ENCODE data around the gene KMT2C.
"Not testable (repeated sequence)": the region's sequence is repeated elsewhere in the genome, so short reads cannot be mapped to it uniquely, and the experiment has no call there.

DNA sequence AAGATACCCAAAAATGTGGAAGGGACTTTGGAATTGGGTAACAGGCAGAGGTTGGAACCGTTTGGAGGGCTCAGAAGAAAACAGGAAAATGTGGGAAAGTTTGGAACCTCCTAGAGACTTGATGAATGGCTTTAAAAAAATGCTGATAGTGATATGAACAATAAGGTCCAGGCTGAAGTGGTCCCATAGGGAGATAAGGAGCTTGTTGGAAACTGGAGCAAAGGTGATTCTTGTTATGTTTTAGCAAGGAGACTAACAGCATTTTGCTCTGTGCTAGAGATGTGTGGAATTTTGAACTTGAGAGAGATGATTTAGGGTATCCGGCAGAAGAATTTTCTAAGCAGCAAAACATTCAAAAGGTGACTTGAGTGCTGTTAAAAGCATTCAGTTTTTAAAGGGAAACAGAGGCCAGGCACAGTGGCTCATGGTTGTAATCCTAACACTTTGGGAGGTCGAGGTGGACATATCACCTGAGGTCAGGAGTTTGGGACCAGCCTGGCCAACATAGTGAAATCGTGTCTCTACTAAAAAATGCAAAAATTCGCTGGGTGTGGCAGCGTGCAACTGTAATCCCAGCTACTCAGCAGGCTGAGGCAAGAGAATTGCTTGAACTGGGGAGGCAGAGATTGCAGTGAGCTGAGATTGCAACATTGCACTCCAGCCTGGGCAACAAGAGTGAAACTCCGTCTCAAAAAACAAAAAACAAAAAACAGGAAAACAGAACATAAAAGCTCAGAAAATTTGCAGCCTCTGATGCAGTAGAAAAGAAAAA is 34.6 kb upstream of the KMT2C start:
- not testable (repeated sequence) for TF ChIP-seq EZH2phosphoT487 (IDR thresholded peaks at IDR 0.05; ENCODE audit: insufficient read depth, low read depth); EZH2 (IDR thresholded peaks at IDR 0.05; ENCODE audit: insufficient read depth, poor library complexity, severe bottlenecking)
